Endothelial cell of umbilical vein (primary cell): ENCODE data around the gene NTN1. TPM values are rescaled to one million over a fixed set of nuclear protein-coding genes. Genes with fewer than 3 reads are reported as not detected.

Experiments
- BruUV-seq: library from RNA; stranded (reverse); fragments of 400-500 nt; replicated peaks from 2 replicates; lab custom pipeline; 2021; lab: Mats Ljungman, UMichigan
- CTCF ChIA-PET: fragments of 300-600, 350-600 bp; sonication (Branson Sonifier 250); formaldehyde crosslinking; loops from one replicate; lab custom pipeline; 2021; ENCODE audit warnings: antibody characterized with exemption, inconsistent platforms; lab: Charles Lee
- POLR2A ChIA-PET: fragments of 300-600, 350-600 bp; sonication (Branson Sonifier 250); formaldehyde crosslinking; loops from one replicate; lab custom pipeline; 2021; ENCODE audit warnings: antibody characterized with exemption, inconsistent platforms; lab: Charles Lee
- DNase-seq: peaks from one replicate; pipeline ENCODE4 v3.0.0-alpha.2; 2011; ENCODE audit warnings: low read depth, low spot score
- FAIRE-seq: peaks from 2 replicates; lab custom pipeline; 2011; peaks lifted over from hg19 to GRCh38; lab: Jason Lieb, UNC
- H2AFZ ChIP-seq: 2 replicates; pipeline ENCODE4 v1.6.0; 2012; ENCODE audit warnings: low read depth, low read length, control low read depth, inconsistent platforms
- H3K27ac ChIP-seq: 2 replicates; pipeline ENCODE4 v1.5.1; 2011; ENCODE audit warnings: low read depth, mild to moderate bottlenecking, control low read depth, low read length, moderate library complexity; ENCODE audit not compliant: insufficient read depth
- H3K27me3 ChIP-seq, 2 experiments: 2 replicates each; pipeline versions ENCODE4 v1.6.0 to v1.6.1; 2011; ENCODE audit warnings: low read length in 2 of 2, mixed read lengths in 1 of 2; ENCODE audit not compliant: control insufficient read depth in 2 of 2, insufficient read depth in 2 of 2
- H3K36me3 ChIP-seq, 2 experiments: 2 replicates in 1 of 2; 3 replicates in 1 of 2; pipeline ENCODE4 v1.5.1; 2011; ENCODE audit warnings: low read length in 2 of 2, mild to moderate bottlenecking in 1 of 2, moderate library complexity in 1 of 2; ENCODE audit not compliant: control insufficient read depth in 2 of 2, insufficient read depth in 2 of 2; ENCODE audit errors: extremely low read depth in 1 of 2
- H3K4me1 ChIP-seq: 3 replicates; pipeline ENCODE4 v1.5.1; 2011; ENCODE audit warnings: mild to moderate bottlenecking, low read length; ENCODE audit not compliant: control insufficient read depth, insufficient read depth; ENCODE audit errors: extremely low read depth
- H3K4me2 ChIP-seq: 2 replicates; pipeline ENCODE4 v1.6.1; 2011; ENCODE audit warnings: low read length, control low read depth, mixed read lengths; ENCODE audit not compliant: insufficient read depth
- H3K4me3 ChIP-seq, 3 experiments: fragments of 200-600 bp in 1 of 3; sonication (generic), shearing (Covaris generic) in 1 of 3; replicated peaks in 1 of 3; 2 replicates each; pipeline ENCODE4 v1.5.1; 2011 to 2016; ENCODE audit warnings: control low read depth in 3 of 3, low read length in 3 of 3, mild to moderate bottlenecking in 2 of 3, inconsistent platforms in 1 of 3, low read depth in 1 of 3, moderate library complexity in 1 of 3; ENCODE audit not compliant: insufficient read depth in 1 of 3
- H3K79me2 ChIP-seq: 2 replicates; pipeline ENCODE4 v1.6.0; 2012; ENCODE audit warnings: low read length, inconsistent platforms; ENCODE audit not compliant: control insufficient read depth, insufficient read depth
- H3K9ac ChIP-seq: replicated peaks from 2 replicates; pipeline ENCODE3; 2011; ENCODE audit warnings: low read length, control low read depth; ENCODE audit not compliant: insufficient read depth; ENCODE audit errors: extremely low read depth
- H3K9me1 ChIP-seq: replicated peaks from 3 replicates; pipeline ENCODE4 v1.6.0; 2011; ENCODE audit warnings: mild to moderate bottlenecking, low read length; ENCODE audit not compliant: control insufficient read depth, insufficient read depth; ENCODE audit errors: extremely low read depth
- H3K9me3 ChIP-seq: replicated peaks from 2 replicates; pipeline ENCODE4 v1.5.1; 2012; ENCODE audit warnings: low read length, inconsistent platforms; ENCODE audit not compliant: control insufficient read depth, insufficient read depth
- H4K20me1 ChIP-seq: replicated peaks from 2 replicates; pipeline ENCODE3; 2011; ENCODE audit warnings: mild to moderate bottlenecking, low read length; ENCODE audit not compliant: control insufficient read depth, insufficient read depth; ENCODE audit errors: extremely low read depth
- EZH2 ChIP-seq: IDR thresholded peaks from 2 replicates; pipeline ENCODE4 v1.6.1; 2012; ENCODE audit warnings: borderline replicate concordance, low read depth, mild to moderate bottlenecking, moderate library complexity, low read length, inconsistent platforms; ENCODE audit not compliant: severe bottlenecking
- FOS ChIP-seq: IDR thresholded peaks from 2 replicates; pipeline ENCODE4 v1.6.1; 2011; ENCODE audit warnings: mild to moderate bottlenecking, low read length, moderate library complexity, borderline replicate concordance; ENCODE audit not compliant: insufficient read depth
- GATA2 ChIP-seq: IDR thresholded peaks from 2 replicates; pipeline ENCODE4 v1.7.0; 2011; ENCODE audit warnings: low read depth, mild to moderate bottlenecking, moderate library complexity, mixed read lengths, low read length; ENCODE audit not compliant: insufficient read length, insufficient read depth
- JUN ChIP-seq: IDR thresholded peaks from 2 replicates; pipeline ENCODE4 v1.6.1; 2011; ENCODE audit warnings: borderline replicate concordance, low read depth; ENCODE audit not compliant: insufficient read length, insufficient read depth
- MAX ChIP-seq: IDR thresholded peaks from 2 replicates; pipeline ENCODE4 v1.6.1; 2011; ENCODE audit not compliant: insufficient read depth, insufficient read length
- MYC ChIP-seq: IDR thresholded peaks from one replicate; pipeline ENCODE4 v1.6.1; 2011; ENCODE audit warnings: mild to moderate bottlenecking, low read depth, low read length
- POLR2A ChIP-seq: IDR thresholded peaks from 2 replicates; pipeline ENCODE4 v1.6.1; 2012; ENCODE audit warnings: low read depth, mild to moderate bottlenecking, control low read depth, low read length
- POLR2AphosphoS5 ChIP-seq: IDR thresholded peaks from 2 replicates; pipeline ENCODE4 v1.6.1; 2012; ENCODE audit warnings: low read depth, mild to moderate bottlenecking, control low read depth, low read length, moderate library complexity; ENCODE audit not compliant: insufficient read depth
- dilution Hi-C: fragments of 300-500 bp; cut with MboI; formaldehyde crosslinking; loops from one replicate; pipeline ENCODE4 v1.15.0; 2019; ENCODE audit warnings: low sequenced_read_pairs; ENCODE audit not compliant: extremely low pct_ligation_motif_present
- intact Hi-C: fragments of 100-400 bp; cut with micrococcal nuclease; formaldehyde crosslinking; loops from one replicate; pipeline ENCODE4 v1.10.0; 2022
- polyA plus RNA-seq, 4 experiments: library from polyadenylated mRNA; depleted of rRNA in 3 of 4; stranded (reverse) in 3 of 4; unstranded in 1 of 4; fragments of >200 nt; gene quantifications; 2 replicates each; pipeline versions ENCODE4 v1.2.1 to v1.2.3, GENCODE V29; 2011 to 2012; ENCODE audit warnings: missing spikeins in 1 of 4
- total RNA-seq: library from RNA; stranded (reverse); gene quantifications from 2 replicates; pipeline ENCODE4 v1.2.3, GENCODE V29; 2021
- TF ChIP-seq, protein P1 (sequence below), 2 donors: IDR thresholded peaks; 1 replicate in 1 of 2; 2 replicates in 1 of 2; pipeline ENCODE4 v1.5.1; 2011; ENCODE audit warnings: low read length in 2 of 2, mild to moderate bottlenecking in 2 of 2, moderate library complexity in 2 of 2, control low read depth in 1 of 2, inconsistent platforms in 1 of 2, low read depth in 1 of 2; ENCODE audit not compliant: insufficient read depth in 1 of 2; ENCODE audit errors: extremely low read depth in 1 of 2

The NTN1 gene
- total and polyA plus RNA-seq, 2 donors (not counting 3 experiments of a cell fraction or from before 2014, with no cell fraction given) = 0.10 to 0.18 TPM

- DNase-seq (no peak), FAIRE-seq (no peak)
- Histone ChIP-seq H3K4me2 (no peak overlapping the region), H4K20me1 (no peaks in the 10 kb centered on the region), H2AFZ (peak overlapping the region; percentile 98), H3K9me3 (no peaks in the 10 kb centered on the region), H3K4me3 (no peak overlapping the region), H3K36me3 (no peaks in the 10 kb centered on the region), H3K9ac (no peak overlapping the region), H3K4me1 (peaks cover 13% of the 10 kb centered on the region), H3K27me3 (no peaks in the 10 kb centered on the region), H3K79me2 (no peaks in the 10 kb centered on the region), H3K9me1 (no peaks in the 10 kb centered on the region), H3K27ac (no peak overlapping the region)
- ChIA-PET CTCF (no interaction called here), POLR2A (no interaction called here)
- dilution Hi-C loops (no loop called here), intact Hi-C loops (no loop called here)
- BruUV-seq = no TSS peak
- no peak for TF ChIP-seq MYC
- TF ChIP-seq POLR2A = no peak
- no peak for TF ChIP-seq MAX
- TF ChIP-seq JUN = no peak
- no peak for TF ChIP-seq EZH2
- no peak for TF ChIP-seq FOS
- TF ChIP-seq POLR2AphosphoS5 = no peak
- no peak for TF ChIP-seq GATA2
- TF ChIP-seq, protein P1, sequence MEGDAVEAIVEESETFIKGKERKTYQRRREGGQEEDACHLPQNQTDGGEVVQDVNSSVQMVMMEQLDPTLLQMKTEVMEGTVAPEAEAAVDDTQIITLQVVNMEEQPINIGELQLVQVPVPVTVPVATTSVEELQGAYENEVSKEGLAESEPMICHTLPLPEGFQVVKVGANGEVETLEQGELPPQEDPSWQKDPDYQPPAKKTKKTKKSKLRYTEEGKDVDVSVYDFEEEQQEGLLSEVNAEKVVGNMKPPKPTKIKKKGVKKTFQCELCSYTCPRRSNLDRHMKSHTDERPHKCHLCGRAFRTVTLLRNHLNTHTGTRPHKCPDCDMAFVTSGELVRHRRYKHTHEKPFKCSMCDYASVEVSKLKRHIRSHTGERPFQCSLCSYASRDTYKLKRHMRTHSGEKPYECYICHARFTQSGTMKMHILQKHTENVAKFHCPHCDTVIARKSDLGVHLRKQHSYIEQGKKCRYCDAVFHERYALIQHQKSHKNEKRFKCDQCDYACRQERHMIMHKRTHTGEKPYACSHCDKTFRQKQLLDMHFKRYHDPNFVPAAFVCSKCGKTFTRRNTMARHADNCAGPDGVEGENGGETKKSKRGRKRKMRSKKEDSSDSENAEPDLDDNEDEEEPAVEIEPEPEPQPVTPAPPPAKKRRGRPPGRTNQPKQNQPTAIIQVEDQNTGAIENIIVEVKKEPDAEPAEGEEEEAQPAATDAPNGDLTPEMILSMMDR (IDR thresholded peaks at IDR 0.05; ENCODE audit: extremely low read depth in 1 of 2, insufficient read depth in 1 of 2, low read depth in 1 of 2, low read length in 2 of 2) = no peak
Measured at GRCh38 chr17:9238340-9239245, 217.3 kb downstream of the NTN1 start.
